Gastroesophageal sphincter (tissue), 4 donors: Measurements from ENCODE around the gene KIDINS220. TPM values are rescaled to one million over a fixed set of nuclear protein-coding genes. Genes with fewer than 3 reads are reported as not detected.

Experiments
- ATAC-seq: fragments of 150-250 bp; one replicate; pipeline ENCODE4 v1.9.1; 2016; ENCODE audit warnings: mild to moderate bottlenecking, moderate library complexity
- H3K27ac ChIP-seq, 4 donors: fragments of 200-600 bp; sonication (generic) in 3 of 4; 1 replicate in 3 of 4; 2 replicates in 1 of 4; pipeline ENCODE4 v1.5.1; 2016 to 2019
- H3K27me3 ChIP-seq: fragments of 200-600 bp; sonication (generic); one replicate; pipeline ENCODE4 v1.5.1; 2019
- H3K36me3 ChIP-seq, 2 donors: fragments of 200-600 bp; sonication (generic); one replicate each; pipeline ENCODE4 v1.5.1; 2019; ENCODE audit warnings: control low read depth in 1 of 2
- H3K4me1 ChIP-seq, 3 donors: fragments of 200-600 bp; sonication (generic); 1 replicate in 2 of 3; 2 replicates in 1 of 3; pipeline ENCODE4 v1.5.1; 2016 to 2019; ENCODE audit warnings: control low read depth in 2 of 3
- H3K4me3 ChIP-seq, 2 donors: fragments of 200-600 bp; sonication (generic); one replicate each; pipeline ENCODE4 v1.5.1; 2019; ENCODE audit warnings: mild to moderate bottlenecking in 1 of 2, moderate library complexity in 1 of 2
- H3K9me3 ChIP-seq, 3 donors: fragments of 200-600 bp; sonication (generic); one replicate each; pipeline ENCODE4 v1.5.1; 2017 to 2019; ENCODE audit warnings: control low read depth in 2 of 3
- CTCF ChIP-seq, 4 experiments: fragments of 200-600 bp in 2 of 4; fragments of 450-650 bp in 2 of 4; sonication (generic) in 1 of 4; IDR thresholded peaks; one replicate each; pipeline ENCODE4 v1.5.1; 2017 to 2019; ENCODE audit warnings: antibody characterized with exemption in 4 of 4, mild to moderate bottlenecking in 2 of 4, moderate library complexity in 2 of 4
- EP300 ChIP-seq: sonication (generic); formaldehyde crosslinking; IDR thresholded peaks from one replicate; pipeline ENCODE4 v1.6.1; 2017; ENCODE audit warnings: antibody characterized with exemption, mild to moderate bottlenecking
- POLR2A ChIP-seq, 2 donors: fragments of 450-650 bp; IDR thresholded peaks; one replicate each; pipeline ENCODE4 v1.6.1; 2017; ENCODE audit warnings: antibody characterized with exemption in 2 of 2, mild to moderate bottlenecking in 2 of 2, moderate library complexity in 1 of 2
- POLR2AphosphoS5 ChIP-seq: sonication (generic); formaldehyde crosslinking; IDR thresholded peaks from one replicate; pipeline ENCODE4 v1.6.1; 2017; ENCODE audit warnings: antibody characterized with exemption
- WGBS, 2 donors: methylation state at CpG; one replicate each; pipeline ENCODE4 v1.1.5; 2018; ENCODE audit warnings: low coverage in 1 of 2; 5-methylcytosine and 5-hydroxymethylcytosine counted together
- total RNA-seq, 4 donors: library from RNA; depleted of rRNA; stranded (reverse); fragments of >200 nt; gene quantifications; one replicate each; pipeline ENCODE4 v1.1.0, GENCODE V29; 2016

KIDINS220 gene
- total RNA-seq, 4 donors from 2014 or later = 73.3 to 122 (median 88.9) TPM

GRCh38 chr2:8790739-8791162, 46.7 kb downstream of the KIDINS220 start:
- no peaks in the 10 kb centered on the region for H3K4me1 ChIP-seq
- TF ChIP-seq CTCF (IDR thresholded peaks at IDR 0.05) = no peak
- TF ChIP-seq POLR2AphosphoS5 = no peak
- TF ChIP-seq POLR2A (IDR thresholded peaks at IDR 0.05) = no peak
- no peak for TF ChIP-seq EP300
- WGBS, 2 donors = 71 to 85% methylated on average over 2 of the region's 2 CpGs
- H3K27ac ChIP-seq = no peak overlapping the region
- no peak for ATAC-seq
- no peak overlapping the region for H3K4me3 ChIP-seq
- no peaks in the 10 kb centered on the region for H3K27me3 ChIP-seq
- H3K9me3 ChIP-seq = no peaks in the 10 kb centered on the region
- H3K36me3 ChIP-seq = peaks cover 3 to 99% of the 10 kb centered on the region in 2 donors

- Histone ChIP-seq H3K4me3 (no peak overlapping the region), H3K9me3 (no peaks in the 10 kb centered on the region), H3K27ac (no peak overlapping the region), H3K4me1 (peaks cover 0 to 7% (median 0%) of the 10 kb centered on the region in 3 donors), H3K27me3 (no peaks in the 10 kb centered on the region), H3K36me3 (peaks cover 3 to 97% of the 10 kb centered on the region in 2 donors)
- ATAC-seq = no peak
- TF ChIP-seq CTCF (IDR thresholded peaks at IDR 0.05) (no peak), POLR2A (IDR thresholded peaks at IDR 0.05) (no peak), EP300 (no peak), POLR2AphosphoS5 (no peak)
- WGBS, 2 donors = 85 to 93% methylated on average over 5 of the region's 5 CpGs
Measured at GRCh38 chr2:8786463-8786862, 51.0 kb downstream of the KIDINS220 start.

GRCh38 chr2:8779795-8780671, 57.4 kb downstream of the KIDINS220 start:
- Histone ChIP-seq H3K27ac (no peak overlapping the region), H3K27me3 (no peaks in the 10 kb centered on the region), H3K9me3 (no peaks in the 10 kb centered on the region), H3K4me1 (peaks cover 0 to 11% (median 0%) of the 10 kb centered on the region in 3 donors), H3K4me3 (no peak overlapping the region), H3K36me3 (peaks cover 10 to 91% of the 10 kb centered on the region in 2 donors)
- TF ChIP-seq POLR2A (IDR thresholded peaks at IDR 0.05) = no peak
- TF ChIP-seq CTCF (IDR thresholded peaks at IDR 0.05) = no peak
- TF ChIP-seq POLR2AphosphoS5 = no peak
- TF ChIP-seq EP300 = no peak
- ATAC-seq = no peak
- WGBS, 2 donors = 89 to 90% methylated on average over 3 to 4 of the region's 4 CpGs

- no peak overlapping the region for H3K4me3 ChIP-seq
- no peaks in the 10 kb centered on the region for H3K9me3 ChIP-seq
- H3K36me3 ChIP-seq = peaks cover 10 to 95% of the 10 kb centered on the region in 2 donors
- 100% methylated on average over 1 to 2 of the region's 2 CpGs for WGBS, 2 donors
- H3K4me1 ChIP-seq = no peaks in the 10 kb centered on the region
- H3K27ac ChIP-seq = no peak overlapping the region
- no peak for ATAC-seq
- H3K27me3 ChIP-seq = no peaks in the 10 kb centered on the region
- no peak for TF ChIP-seq POLR2AphosphoS5
- TF ChIP-seq POLR2A (IDR thresholded peaks at IDR 0.05) = no peak
- no peak for TF ChIP-seq CTCF (IDR thresholded peaks at IDR 0.05)
- TF ChIP-seq EP300 = no peak
Measured at GRCh38 chr2:8774371-8774770, 63.0 kb downstream of the KIDINS220 start.

GRCh38 chr2:8767324-8767723, 70.1 kb downstream of the KIDINS220 start:
- WGBS, 2 donors = 89 to 91% methylated on average over 1 of the region's 1 CpG

More at GRCh38 chr2:8767324-8767723, 70.1 kb downstream of the KIDINS220 start:
- peaks cover 0 to 53% of the 10 kb centered on the region in 2 donors for H3K36me3 ChIP-seq
- ATAC-seq = no peak
- no peaks in the 10 kb centered on the region for H3K27me3 ChIP-seq
- no peak overlapping the region for H3K27ac ChIP-seq
- no peak overlapping the region for H3K4me3 ChIP-seq
- no peaks in the 10 kb centered on the region for H3K9me3 ChIP-seq
- peaks cover 0 to 6% (median 0%) of the 10 kb centered on the region in 3 donors for H3K4me1 ChIP-seq
- TF ChIP-seq CTCF (IDR thresholded peaks at IDR 0.05) = no peak
- TF ChIP-seq EP300 = no peak
- no peak for TF ChIP-seq POLR2AphosphoS5
- TF ChIP-seq POLR2A (IDR thresholded peaks at IDR 0.05) = no peak
